HG03280 (cell line): ENCODE results near the gene RNF31.
"Not testable (repeated sequence)": the region's sequence is repeated elsewhere in the genome, so short reads cannot be mapped to it uniquely, and the experiment has no call there.

Source experiments
- ATAC-seq: cut with Tn5 transposase; IDR thresholded peaks from one replicate; pipeline ENCODE4 v1.9.1; 2021; ENCODE audit warnings: mild to moderate bottlenecking, moderate library complexity; ENCODE audit not compliant: unreplicated experiment

Gene RNF31

GRCh38 chr14:24197056-24197450 lies 49.8 kb downstream of the RNF31 start:
- no peak for ATAC-seq

- ATAC-seq = no peak
Measured at GRCh38 chr14:24198814-24199524, 51.7 kb downstream of the RNF31 start.

DNA sequence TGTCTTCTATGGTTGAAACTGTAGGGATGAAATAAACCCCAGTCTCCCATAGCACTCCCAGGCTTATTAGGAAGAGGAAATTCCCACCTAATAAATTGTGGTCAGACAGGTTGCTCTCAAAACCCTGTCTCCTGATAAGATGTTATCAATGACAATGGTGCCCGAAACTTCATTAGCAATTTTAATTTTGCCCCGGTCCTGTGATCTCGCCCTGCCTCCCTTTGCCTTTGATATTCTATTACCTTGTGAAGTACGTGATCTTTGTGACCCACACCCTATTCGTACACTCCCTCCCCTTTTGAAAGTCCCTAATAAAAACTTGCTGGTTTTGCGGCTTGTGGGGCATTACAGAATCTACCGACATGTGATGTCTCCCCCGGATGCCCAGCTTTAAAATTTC lies 55.2 kb downstream of the RNF31 start:
- not testable (repeated sequence) for ATAC-seq

- not testable (repeated sequence) for ATAC-seq
Measured at GRCh38 chr14:24203249-24203886, 56.1 kb downstream of the RNF31 start.

DNA sequence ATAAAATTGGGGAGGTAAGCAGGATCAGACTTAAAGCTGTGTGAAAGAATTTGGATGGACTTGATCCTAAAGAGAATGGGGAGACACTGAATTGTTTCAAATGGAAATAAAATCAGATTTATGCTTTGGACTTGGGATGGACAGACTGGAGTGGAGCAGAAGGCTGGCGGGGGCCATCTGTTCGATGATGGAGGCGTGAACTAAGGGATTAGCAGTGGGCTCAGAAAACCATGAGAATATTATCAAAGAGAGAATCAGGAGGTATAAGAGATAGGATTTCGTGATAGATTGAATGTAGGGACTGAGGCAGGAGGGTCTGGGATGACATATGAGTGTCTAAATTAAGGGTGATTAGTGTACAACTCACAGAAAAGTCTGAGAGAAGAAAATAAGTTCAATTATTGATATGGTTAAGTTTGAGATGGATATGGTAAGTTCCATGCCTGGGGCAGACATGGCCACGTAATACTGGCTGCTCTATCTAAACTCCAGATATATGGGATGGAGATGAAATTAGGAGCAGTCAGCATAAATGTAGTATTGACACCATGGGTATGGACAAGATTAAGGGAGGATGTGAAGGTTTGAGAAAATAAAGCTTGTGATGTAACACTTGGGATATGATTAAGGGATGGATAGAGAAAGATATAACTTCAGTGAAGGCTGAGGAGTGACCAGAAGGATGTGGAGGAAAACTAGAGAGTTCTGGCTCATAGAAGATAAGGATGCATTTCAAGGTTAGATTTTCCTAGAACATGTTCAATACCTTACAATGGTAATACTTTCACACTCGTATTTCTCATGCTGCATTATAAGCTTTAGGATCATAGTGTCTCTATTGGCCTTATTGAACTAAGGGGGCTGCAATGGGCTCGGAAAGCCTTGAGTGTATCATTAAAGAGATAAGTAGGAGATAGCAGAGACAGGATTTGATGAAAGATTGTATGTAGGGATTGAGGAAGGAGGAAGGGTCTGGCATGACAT lies 57.2 kb downstream of the RNF31 start:
- ATAC-seq = no peak

- ATAC-seq = no peak
Measured at GRCh38 chr14:24206260-24207103, 59.2 kb downstream of the RNF31 start.

GRCh38 chr14:24207104-24207551 lies 59.8 kb downstream of the RNF31 start:
- ATAC-seq = no peak

GRCh38 chr14:24207625-24208024 lies 60.3 kb downstream of the RNF31 start:
- no peak for ATAC-seq
